Stimulated activated effector memory CD8-positive, alpha-beta T cell treated with anti-CD3 and anti-CD28 coated beads, Interleukin-12 subunit alpha, Interleukin-12 subunit beta, amount 100 ng/mL, for 72 hours (primary cell): ENCODE results near the gene MEX3A.
"Not testable (repeated sequence)": the region's sequence is repeated elsewhere in the genome, so short reads cannot be mapped to it uniquely, and the experiment has no call there.

ENCODE experiments used
- ATAC-seq: fragments of 150-1000 bp; cut with Tn5 transposase; 2 replicates; pipeline ENCODE4 v1.10.0; 2021
- DNase-seq, 2 donors: peaks; one replicate each; pipeline ENCODE4 v3.0.0; 2021 to 2022; ENCODE audit warnings: low spot score in 2 of 2
- H3K27ac Mint-ChIP-seq: one replicate; pipeline ENCODE4 v1.8.0; 2022; ENCODE audit warnings: mild to moderate bottlenecking, mixed read lengths
- H3K36me3 Mint-ChIP-seq: one replicate; pipeline ENCODE4 v1.8.0; 2022; ENCODE audit warnings: mild to moderate bottlenecking, mixed read lengths
- H3K4me1 Mint-ChIP-seq: one replicate; pipeline ENCODE4 v1.8.0; 2022; ENCODE audit warnings: mixed read lengths
- H3K4me3 Mint-ChIP-seq: one replicate; pipeline ENCODE4 v1.8.0; 2022; ENCODE audit warnings: mild to moderate bottlenecking, mixed read lengths
- H3K9me3 Mint-ChIP-seq: one replicate; pipeline ENCODE4 v1.8.0; 2022; ENCODE audit warnings: mixed read lengths

MEX3A gene

GRCh38 chr1:156048663-156049258, 33.5 kb downstream of the MEX3A start:
- ATAC-seq (no peak), DNase-seq (no peak)
- no peak overlapping the region for H3K27ac Mint-ChIP-seq
- H3K9me3 Mint-ChIP-seq: no peaks in the 10 kb centered on the region
- H3K36me3 Mint-ChIP-seq: peaks cover 52% of the 10 kb centered on the region
- no peak overlapping the region for H3K4me3 Mint-ChIP-seq
- peaks cover 31% of the 10 kb centered on the region for H3K4me1 Mint-ChIP-seq

- Mint-ChIP-seq H3K4me1 (peaks cover 28% of the 10 kb centered on the region), H3K27ac (peak overlapping the region; percentile 82), H3K36me3 (peaks cover 72% of the 10 kb centered on the region), H3K4me3 (no peak overlapping the region), H3K9me3 (no peaks in the 10 kb centered on the region)
- ATAC-seq (peak; percentile 79), DNase-seq (no peak)
These were observed 37.2 kb downstream of the MEX3A start for GRCh38 chr1:156045076-156045475.

- Mint-ChIP-seq H3K4me3 (no peak overlapping the region), H3K4me1 (peaks cover 20% of the 10 kb centered on the region), H3K36me3 (peaks cover 72% of the 10 kb centered on the region), H3K9me3 (no peaks in the 10 kb centered on the region), H3K27ac (no peak overlapping the region)
- DNase-seq (no peak), ATAC-seq (no peak)
These were observed 39.4 kb downstream of the MEX3A start for GRCh38 chr1:156042828-156043227.

GRCh38 chr1:156034991-156035390, 47.3 kb downstream of the MEX3A start:
- DNase-seq, H3K9me3 Mint-ChIP-seq, H3K27ac Mint-ChIP-seq, ATAC-seq, H3K4me1 Mint-ChIP-seq, H3K4me3 Mint-ChIP-seq: not testable (repeated sequence)
- peaks cover 37% of the 10 kb centered on the region for H3K36me3 Mint-ChIP-seq

GRCh38 chr1:156033011-156033410, 49.3 kb downstream of the MEX3A start:
- Mint-ChIP-seq H3K27ac (peak overlapping the region; percentile 48), H3K4me1 (no peaks in the 10 kb centered on the region), H3K9me3 (no peaks in the 10 kb centered on the region), H3K4me3 (no peak overlapping the region), H3K36me3 (peaks cover 18% of the 10 kb centered on the region)
- no peak for ATAC-seq
- DNase-seq: no peak

GRCh38 chr1:156026588-156026987, 55.7 kb downstream of the MEX3A start:
- Mint-ChIP-seq H3K9me3 (no peaks in the 10 kb centered on the region), H3K4me1 (peaks cover 4% of the 10 kb centered on the region), H3K27ac (no peak overlapping the region), H3K4me3 (no peak overlapping the region), H3K36me3 (no peaks in the 10 kb centered on the region)
- DNase-seq: no peak
- peak; percentile 74 for ATAC-seq

- Mint-ChIP-seq H3K4me3 (no peak overlapping the region), H3K27ac (no peak overlapping the region), H3K36me3 (peaks cover 1% of the 10 kb centered on the region), H3K4me1 (peaks cover 4% of the 10 kb centered on the region), H3K9me3 (no peaks in the 10 kb centered on the region)
- ATAC-seq: peak; percentile 88
- peak; percentile 10 to 55 for DNase-seq
These were observed 56.4 kb downstream of the MEX3A start for GRCh38 chr1:156025876-156026275.

- DNase-seq (no peak), ATAC-seq (no peak)
- Mint-ChIP-seq H3K27ac (no peak overlapping the region), H3K4me1 (peaks cover 11% of the 10 kb centered on the region), H3K9me3 (no peaks in the 10 kb centered on the region), H3K4me3 (no peak overlapping the region), H3K36me3 (peaks cover 12% of the 10 kb centered on the region)
These were observed 57.5 kb downstream of the MEX3A start for GRCh38 chr1:156024801-156025200.
